Activated T-helper 1 cell treated with anti-CD3 and anti-CD28 coated beads, Interleukin-12 subunit alpha, Interleukin-12 subunit beta, Interleukin-2, Interleukin-4 antibody, amounts not matched to agents 30 ng/mL and 10 ng/mL and 1 ng/mL, durations not matched to agents 14 hours and 24 hours and 36 hours (primary cell): ENCODE measurements around the gene ADAM12. TPM values are rescaled to one million over a fixed set of nuclear protein-coding genes. Genes with fewer than 3 reads are reported as not detected.
"Not testable (repeated sequence)": the region's sequence is repeated elsewhere in the genome, so short reads cannot be mapped to it uniquely, and the experiment has no call there.

ENCODE experiments used
- DNase-seq: peaks from one replicate; pipeline ENCODE4 v3.0.0; 2021; ENCODE audit warnings: low spot score
- H3K27ac Mint-ChIP-seq: one replicate; pipeline ENCODE4 v1.8.0; 2021; ENCODE audit warnings: mild to moderate bottlenecking, mixed read lengths
- H3K27me3 Mint-ChIP-seq: one replicate; pipeline ENCODE4 v1.8.0; 2022; ENCODE audit warnings: mild to moderate bottlenecking, moderate library complexity, mixed read lengths; ENCODE audit not compliant: insufficient read depth
- H3K36me3 Mint-ChIP-seq: one replicate; pipeline ENCODE4 v1.8.0; 2021; ENCODE audit warnings: low read depth, mixed read lengths
- H3K4me1 Mint-ChIP-seq: one replicate; pipeline ENCODE4 v1.8.0; 2021; ENCODE audit warnings: low read depth, mixed read lengths
- H3K4me3 Mint-ChIP-seq: one replicate; pipeline ENCODE4 v1.8.0; 2021; ENCODE audit warnings: mild to moderate bottlenecking, moderate library complexity, mixed read lengths
- H3K9me3 Mint-ChIP-seq: one replicate; pipeline ENCODE4 v1.8.0; 2021; ENCODE audit warnings: mixed read lengths
- intact Hi-C: fragments of 100-400 bp; cut with micrococcal nuclease; formaldehyde crosslinking; loops from one replicate; pipeline ENCODE4 v1.15.1; 2024
- total RNA-seq: library from RNA; stranded (reverse); gene quantifications from 2 replicates; pipeline ENCODE4 v1.2.3, GENCODE V29; 2022

The ADAM12 gene
- total RNA-seq, 1 donor from 2014 or later, result not detected

DNA sequence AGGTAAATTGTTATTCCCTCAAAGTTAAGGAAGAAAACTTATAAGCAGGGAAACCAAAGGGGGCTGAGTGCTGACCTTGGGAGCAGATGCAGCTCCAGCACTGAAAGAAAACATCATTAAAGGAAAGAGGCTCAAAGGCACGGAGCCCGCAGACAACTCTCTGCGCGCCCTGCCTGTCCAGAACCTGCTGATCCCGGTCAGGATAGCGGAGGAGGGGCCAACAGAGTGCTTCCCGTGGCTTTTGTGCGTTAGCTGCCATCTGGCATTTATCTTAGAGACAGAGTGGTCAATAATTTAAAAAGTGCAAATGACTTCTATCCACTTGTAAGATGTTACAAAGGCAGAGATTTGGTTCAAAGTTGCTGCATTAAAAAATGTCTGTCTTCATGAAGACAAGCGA lies 329.8 kb downstream of the ADAM12 start:
- no peak overlapping the region for H3K4me3 Mint-ChIP-seq
- H3K9me3 Mint-ChIP-seq, result no peaks in the 10 kb centered on the region
- intact Hi-C loops, result no loop called here
- H3K27me3 Mint-ChIP-seq, result no peaks in the 10 kb centered on the region
- no peak overlapping the region for H3K27ac Mint-ChIP-seq
- no peak for DNase-seq
- no peaks in the 10 kb centered on the region for H3K36me3 Mint-ChIP-seq
- H3K4me1 Mint-ChIP-seq, result no peaks in the 10 kb centered on the region

DNA sequence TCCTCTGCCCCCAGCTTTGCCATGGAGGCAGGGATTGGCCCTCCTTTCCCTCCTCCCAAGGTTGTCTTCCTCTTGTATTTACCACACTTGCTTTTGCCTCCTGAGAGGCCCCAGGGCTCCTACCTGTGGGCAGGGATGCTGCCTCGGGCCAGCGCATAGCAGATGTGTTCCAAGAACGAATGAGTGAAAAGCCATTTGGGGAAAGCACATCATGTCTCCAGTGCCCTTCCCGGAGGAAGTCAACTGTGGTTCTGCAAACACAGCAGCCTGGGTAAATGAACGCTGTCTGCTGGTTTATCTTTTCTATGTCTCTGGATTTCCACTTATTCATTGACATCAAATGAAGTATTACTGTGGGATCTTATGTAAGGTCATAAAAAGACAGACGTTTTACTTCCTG lies 330.2 kb downstream of the ADAM12 start:
- Mint-ChIP-seq H3K36me3 (no peaks in the 10 kb centered on the region), H3K27me3 (no peaks in the 10 kb centered on the region), H3K4me3 (no peak overlapping the region), H3K4me1 (no peaks in the 10 kb centered on the region), H3K9me3 (no peaks in the 10 kb centered on the region), H3K27ac (no peak overlapping the region)
- intact Hi-C loops, result no loop called here
- DNase-seq, result no peak

DNA sequence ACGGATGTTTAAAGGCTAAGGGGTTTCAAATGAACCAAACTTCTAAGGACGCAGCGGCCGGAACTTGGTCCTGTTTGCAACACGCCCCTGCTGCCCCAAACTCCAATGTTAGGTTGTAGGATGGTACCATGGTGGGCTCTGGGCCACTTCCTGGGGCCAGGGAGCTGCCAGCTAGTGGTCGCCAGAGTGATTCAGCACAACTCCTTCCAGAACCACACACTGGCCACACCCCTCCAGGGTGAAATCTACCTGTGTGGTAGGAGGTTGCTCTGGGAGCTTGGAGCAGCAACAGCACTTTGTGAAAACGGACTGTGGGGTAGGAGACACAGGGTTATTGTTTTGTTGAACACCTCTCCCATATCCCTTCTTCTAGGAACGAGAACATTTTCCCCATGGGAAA lies 330.8 kb downstream of the ADAM12 start:
- Mint-ChIP-seq H3K36me3 (no peaks in the 10 kb centered on the region), H3K4me3 (no peak overlapping the region), H3K4me1 (no peaks in the 10 kb centered on the region), H3K27ac (no peak overlapping the region), H3K9me3 (no peaks in the 10 kb centered on the region), H3K27me3 (no peaks in the 10 kb centered on the region)
- DNase-seq, result no peak
- intact Hi-C loops, result no loop called here

DNA sequence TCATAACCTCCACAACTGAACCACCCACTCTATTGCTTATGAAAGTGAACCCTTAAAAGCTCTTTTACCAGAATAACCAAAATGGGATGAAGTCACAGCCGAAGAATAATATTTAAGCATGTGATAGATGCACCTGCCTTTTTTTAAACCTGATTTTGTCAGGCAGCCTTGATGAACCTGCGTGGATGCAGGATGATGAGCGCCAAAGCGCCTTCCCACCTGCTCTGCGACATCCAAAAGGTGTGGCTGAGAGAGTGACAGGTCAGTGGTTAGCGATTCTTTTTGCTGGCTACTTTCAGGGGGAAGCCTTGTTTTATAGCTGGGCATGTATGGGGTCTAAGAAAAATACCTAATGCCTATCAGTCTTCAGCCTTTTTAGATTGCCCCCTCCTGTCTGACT lies 334.1 kb downstream of the ADAM12 start:
- Mint-ChIP-seq H3K4me3 (no peak overlapping the region), H3K27me3 (no peaks in the 10 kb centered on the region), H3K4me1 (no peaks in the 10 kb centered on the region), H3K27ac (no peak overlapping the region), H3K36me3 (no peaks in the 10 kb centered on the region), H3K9me3 (no peaks in the 10 kb centered on the region)
- intact Hi-C loops, result no loop called here
- DNase-seq, result no peak

DNA sequence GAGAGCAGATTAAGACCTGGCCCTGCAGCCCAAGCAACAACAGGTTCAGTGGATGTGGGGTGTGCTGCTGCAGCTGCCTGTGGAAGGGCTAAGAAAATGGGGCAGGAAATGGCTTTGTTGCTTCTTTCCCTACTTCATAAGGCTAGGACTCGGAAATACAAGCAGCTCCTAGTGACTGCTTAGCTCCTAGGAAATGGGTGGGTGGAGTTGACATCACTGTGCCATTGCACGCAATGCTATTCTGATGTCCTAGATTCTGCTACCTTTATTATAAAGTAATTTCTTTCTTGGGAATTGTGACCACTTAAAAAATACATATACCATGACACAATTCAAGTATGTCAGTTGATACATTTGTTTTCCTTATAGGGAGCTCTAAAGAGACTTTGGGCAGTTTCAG lies 336.1 kb downstream of the ADAM12 start:
- Mint-ChIP-seq H3K4me3 (no peak overlapping the region), H3K27me3 (no peaks in the 10 kb centered on the region), H3K27ac (no peak overlapping the region), H3K9me3 (no peaks in the 10 kb centered on the region), H3K4me1 (no peaks in the 10 kb centered on the region), H3K36me3 (no peaks in the 10 kb centered on the region)
- no peak for DNase-seq
- intact Hi-C loops, result no loop called here

DNA sequence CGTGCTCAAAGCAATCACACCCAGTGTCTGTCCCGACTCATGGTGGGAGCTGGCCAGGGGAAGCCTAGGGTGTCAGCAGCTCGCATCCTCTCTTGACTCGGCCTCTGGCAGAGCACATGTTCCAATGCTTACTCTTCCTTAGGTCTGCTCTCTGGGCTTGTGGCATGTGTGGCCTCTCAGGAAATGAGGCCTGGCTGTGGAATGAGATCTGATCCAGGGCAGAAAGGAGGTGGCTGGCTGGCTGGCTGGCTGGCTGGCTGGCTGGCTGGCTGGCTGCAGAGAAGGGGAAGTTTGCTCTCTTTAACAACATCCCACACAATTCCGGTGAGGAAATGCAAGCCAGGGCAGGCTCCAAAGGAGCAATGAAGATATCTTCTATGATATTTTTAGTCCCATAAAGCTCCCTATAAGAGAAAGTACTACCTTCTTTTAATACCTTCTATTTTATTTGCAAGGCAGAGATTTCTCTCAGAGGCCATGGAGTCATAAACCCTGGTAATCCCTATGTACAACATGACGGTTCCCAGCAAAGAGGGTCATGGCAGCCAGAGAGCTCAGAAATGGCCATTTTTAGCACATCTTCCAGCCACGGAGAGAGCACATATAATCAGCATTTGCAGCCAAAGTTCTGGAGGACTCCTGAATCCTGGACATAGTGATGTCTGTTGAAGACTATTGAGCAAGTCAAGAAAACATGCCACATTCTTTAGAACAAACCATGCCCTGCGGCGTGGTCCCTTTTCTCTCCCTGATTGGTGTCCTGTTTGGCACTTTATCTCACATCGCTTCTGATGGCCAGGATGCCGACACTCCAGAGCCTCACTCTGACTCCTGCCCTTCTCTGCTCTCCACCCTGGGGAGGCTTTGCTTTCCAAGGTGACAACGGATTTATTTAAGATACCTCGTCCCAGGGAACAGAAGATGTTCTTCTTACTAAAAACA lies 338.2 kb downstream of the ADAM12 start:
- intact Hi-C loops, result no loop called here
- Mint-ChIP-seq H3K36me3 (no peaks in the 10 kb centered on the region), H3K27me3 (no peaks in the 10 kb centered on the region), H3K4me1 (no peaks in the 10 kb centered on the region), H3K4me3 (no peak overlapping the region), H3K9me3 (peaks cover 3% of the 10 kb centered on the region), H3K27ac (no peak overlapping the region)
- no peak for DNase-seq

DNA sequence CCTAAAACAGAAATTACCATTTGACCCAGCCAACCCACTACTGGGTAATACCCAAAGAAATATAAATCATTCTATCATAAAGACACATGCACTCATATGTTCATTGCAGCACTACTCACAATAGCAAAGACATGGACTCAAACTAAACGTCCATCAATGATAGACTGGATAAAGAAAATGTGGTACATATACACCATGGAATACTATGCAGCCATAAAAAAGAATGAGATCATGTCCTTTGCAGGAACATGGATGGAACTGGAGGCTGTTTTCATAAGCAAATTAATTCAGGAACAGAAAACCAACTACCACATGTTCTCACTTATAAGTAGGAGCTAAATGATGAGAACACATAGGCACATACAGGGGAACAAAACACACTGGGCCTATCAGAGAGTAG lies 340.5 kb downstream of the ADAM12 start:
- H3K4me3 Mint-ChIP-seq, H3K4me1 Mint-ChIP-seq, intact Hi-C loops, DNase-seq, H3K36me3 Mint-ChIP-seq, H3K27me3 Mint-ChIP-seq, H3K9me3 Mint-ChIP-seq, H3K27ac Mint-ChIP-seq: not testable (repeated sequence)

DNA sequence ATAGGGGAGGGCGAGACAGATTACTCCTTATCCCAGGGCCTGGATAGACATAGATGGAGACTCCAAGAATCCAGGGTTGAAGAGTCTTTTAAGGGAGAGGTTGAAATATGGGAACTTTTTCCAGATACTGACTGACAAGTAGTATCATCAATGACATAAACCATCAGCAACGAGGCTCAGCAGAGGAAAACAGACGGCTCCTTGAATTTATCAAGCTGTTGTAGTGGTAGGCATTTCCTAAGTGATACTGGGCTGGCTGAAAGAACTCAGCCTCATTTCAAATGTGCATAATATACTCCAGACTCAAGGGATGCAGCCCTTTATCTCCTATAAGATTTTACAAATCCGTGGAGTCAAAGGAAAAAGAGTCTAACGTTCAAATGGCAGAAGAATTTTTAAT lies 341.4 kb downstream of the ADAM12 start:
- Mint-ChIP-seq H3K27me3 (no peaks in the 10 kb centered on the region), H3K4me3 (no peak overlapping the region), H3K9me3 (peaks cover 3% of the 10 kb centered on the region), H3K27ac (no peak overlapping the region), H3K36me3 (no peaks in the 10 kb centered on the region), H3K4me1 (peaks cover 8% of the 10 kb centered on the region)
- intact Hi-C loops, result no loop called here
- no peak for DNase-seq

DNA sequence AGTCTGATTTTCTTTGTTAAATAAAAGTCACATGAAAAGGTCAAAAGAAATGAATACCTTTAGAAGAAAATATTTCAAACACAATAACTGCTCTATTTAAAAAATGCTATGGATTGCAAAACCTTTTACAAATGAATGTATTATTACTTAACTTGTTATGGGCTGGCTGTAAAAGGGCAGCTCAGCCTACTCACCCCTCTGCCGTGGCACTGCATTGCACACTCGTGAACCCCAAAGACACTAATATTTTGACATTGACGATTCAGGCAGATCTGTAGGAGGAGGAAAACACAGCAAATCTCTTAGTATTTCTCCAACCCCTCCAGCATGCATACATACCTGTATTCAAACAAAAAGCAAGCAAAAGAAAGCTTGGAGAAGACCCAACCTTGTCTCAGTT lies 342.4 kb downstream of the ADAM12 start:
- intact Hi-C loops, result no loop called here
- DNase-seq, result no peak
- H3K36me3 Mint-ChIP-seq, result no peaks in the 10 kb centered on the region
- no peak overlapping the region for H3K27ac Mint-ChIP-seq
- H3K4me3 Mint-ChIP-seq, result no peak overlapping the region
- H3K4me1 Mint-ChIP-seq, result peaks cover 10% of the 10 kb centered on the region
- no peaks in the 10 kb centered on the region for H3K27me3 Mint-ChIP-seq
- peaks cover 3% of the 10 kb centered on the region for H3K9me3 Mint-ChIP-seq

DNA sequence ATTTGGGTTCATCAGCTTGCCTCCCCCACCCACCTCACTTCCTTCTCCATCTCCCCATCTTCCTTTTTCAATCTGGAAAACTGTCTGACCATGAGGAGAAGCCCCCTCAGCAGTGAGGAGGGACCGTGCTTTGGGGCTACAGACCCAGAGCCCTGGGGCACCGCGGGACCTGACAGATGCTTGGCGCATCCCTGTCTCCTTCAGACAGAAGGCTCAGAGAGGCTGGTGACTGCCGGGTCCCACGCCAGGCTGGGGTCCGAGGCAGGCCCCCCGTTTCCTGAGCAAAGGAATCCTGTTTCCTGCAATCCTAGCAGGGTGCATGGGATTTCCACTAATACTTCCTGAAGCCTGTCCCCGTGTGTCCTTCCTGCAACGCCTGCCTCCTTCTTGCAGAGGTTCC lies 344.9 kb downstream of the ADAM12 start:
- H3K27ac Mint-ChIP-seq, result no peak overlapping the region
- no peak overlapping the region for H3K4me3 Mint-ChIP-seq
- intact Hi-C loops, result no loop called here
- H3K36me3 Mint-ChIP-seq, result no peaks in the 10 kb centered on the region
- peaks cover 3% of the 10 kb centered on the region for H3K9me3 Mint-ChIP-seq
- no peaks in the 10 kb centered on the region for H3K27me3 Mint-ChIP-seq
- DNase-seq, result no peak
- H3K4me1 Mint-ChIP-seq, result peaks cover 10% of the 10 kb centered on the region

DNA sequence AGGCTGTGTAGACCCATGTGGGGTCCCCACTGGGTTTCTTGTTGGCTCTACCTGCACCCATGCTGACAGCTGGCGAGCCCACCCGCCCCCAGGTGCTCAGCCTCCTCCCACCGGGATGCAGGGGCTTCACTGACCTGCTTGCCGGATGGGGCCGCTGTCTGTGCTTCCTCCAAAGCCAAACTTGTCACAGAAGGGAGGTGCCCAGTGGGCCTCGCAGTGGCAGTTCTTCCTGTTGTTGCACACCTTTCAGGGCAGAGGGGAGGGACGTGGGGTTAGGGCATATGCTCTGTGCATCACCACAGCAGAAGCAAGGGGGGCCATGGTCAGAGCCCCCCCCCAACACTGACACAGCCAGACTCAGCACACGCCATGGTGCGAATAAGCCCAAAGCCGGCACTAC lies 345.4 kb downstream of the ADAM12 start:
- H3K9me3 Mint-ChIP-seq, result peaks cover 3% of the 10 kb centered on the region
- intact Hi-C loops, result no loop called here

DNA sequence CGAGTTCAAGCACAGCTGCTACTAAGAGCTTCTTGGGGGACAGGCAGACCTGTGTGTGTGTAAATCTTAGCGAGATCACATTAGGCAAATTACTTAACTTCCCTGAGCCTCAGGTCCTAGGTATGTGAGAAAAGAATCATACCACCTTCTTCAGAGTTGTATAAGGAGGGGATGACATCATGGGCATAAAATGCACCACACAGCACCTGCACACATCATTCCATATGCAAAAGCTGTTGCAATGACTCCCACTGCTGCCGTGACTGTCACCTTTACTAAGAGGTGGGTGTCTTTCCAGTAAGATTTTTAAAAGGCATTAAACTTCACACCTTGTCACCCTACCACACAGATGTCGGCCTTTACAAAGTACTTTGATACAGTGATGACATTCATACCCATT lies 345.9 kb downstream of the ADAM12 start:
- Mint-ChIP-seq H3K27ac (peak overlapping the region; percentile 78), H3K4me1 (peaks cover 10% of the 10 kb centered on the region)

More for the DNA sequence above, 345.4 kb downstream of the ADAM12 start:
- H3K4me1 Mint-ChIP-seq, result peaks cover 10% of the 10 kb centered on the region
- DNase-seq, result no peak
- H3K36me3 Mint-ChIP-seq, result no peaks in the 10 kb centered on the region
- H3K27me3 Mint-ChIP-seq, result no peaks in the 10 kb centered on the region
- H3K4me3 Mint-ChIP-seq, result no peak overlapping the region
- no peak overlapping the region for H3K27ac Mint-ChIP-seq

DNA sequence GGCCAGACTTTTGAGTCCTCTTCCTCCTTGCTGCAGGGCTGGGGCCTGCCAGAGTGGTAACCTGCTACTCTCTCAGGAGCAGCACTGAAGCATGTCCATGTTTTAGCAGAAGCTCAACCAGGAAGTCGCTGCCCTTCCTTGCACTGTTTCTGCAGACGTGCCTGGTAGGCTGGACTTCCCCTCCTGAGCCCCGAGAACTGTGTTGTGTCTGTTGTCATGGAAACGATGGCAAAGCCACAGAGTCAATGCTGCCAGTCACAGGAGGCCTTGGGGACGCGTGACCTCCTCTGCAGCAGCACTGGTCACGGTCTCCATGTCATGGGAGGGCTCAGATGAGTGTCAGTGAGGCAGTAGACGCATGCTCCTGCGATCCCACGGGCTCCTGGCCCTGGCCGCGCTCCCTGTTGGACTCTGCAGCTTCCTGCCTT lies 346.5 kb downstream of the ADAM12 start:
- Mint-ChIP-seq H3K9me3 (peaks cover 3% of the 10 kb centered on the region), H3K4me3 (peak overlapping the region; percentile 39), H3K27me3 (no peaks in the 10 kb centered on the region), H3K4me1 (peaks cover 10% of the 10 kb centered on the region), H3K27ac (peak overlapping the region; percentile 78), H3K36me3 (no peaks in the 10 kb centered on the region)
- DNase-seq, result peak; percentile 71
- intact Hi-C loops, result no loop called here

More for the DNA sequence above, 345.9 kb downstream of the ADAM12 start:
- no peaks in the 10 kb centered on the region for H3K27me3 Mint-ChIP-seq
- no peak for DNase-seq
- intact Hi-C loops, result no loop called here
- H3K4me3 Mint-ChIP-seq, result peak overlapping the region; percentile 39
- no peaks in the 10 kb centered on the region for H3K36me3 Mint-ChIP-seq
- peaks cover 3% of the 10 kb centered on the region for H3K9me3 Mint-ChIP-seq
